ENCODE data around the gene MESD.

GRCh38 chr15:81030301-81030750 lies 40.7 kb upstream of the MESD start:
- TF ChIP-seq POLR2A (IDR thresholded peaks at IDR 0.05; ENCODE audit: low read depth, low read length) (no peak), TAF1 (IDR thresholded peaks at IDR 0.05; ENCODE audit: low read depth, low read length) (no peak), POLR2AphosphoS5 (IDR thresholded peaks at IDR 0.05; ENCODE audit: low read depth, low read length) (no peak), SPI1 (IDR thresholded peaks at IDR 0.05; ENCODE audit: low read depth, low read length) (no peak)

Measured in GM12891 (cell line).